Measurements from ENCODE around the gene NEGR1.
A peak's percentile ranks its signal among the peaks of the same experiment; 100 is the strongest.

Gene NEGR1

GRCh38 chr1:71853360-71853759 lies 429.0 kb downstream of the NEGR1 start:
- no peak overlapping the region for H3K4me3 ChIP-seq (replicated peaks; ENCODE audit: low read depth, low read length)
- no peak for DNase-seq (ENCODE audit: low read depth)
- TF ChIP-seq CTCF (IDR thresholded peaks at IDR 0.05; ENCODE audit: low read length, missing control alignments), result no peak

- no peak overlapping the region for H3K4me3 ChIP-seq (replicated peaks; ENCODE audit: low read depth, low read length)
- TF ChIP-seq CTCF (IDR thresholded peaks at IDR 0.05; ENCODE audit: low read length, missing control alignments), result no peak
- DNase-seq (ENCODE audit: low read depth), result peak; percentile 42
Measured at GRCh38 chr1:71850936-71851335, 431.4 kb downstream of the NEGR1 start.

GRCh38 chr1:71850515-71850914 lies 431.8 kb downstream of the NEGR1 start:
- no peak for DNase-seq (ENCODE audit: low read depth)
- no peak overlapping the region for H3K4me3 ChIP-seq (replicated peaks; ENCODE audit: low read depth, low read length)
- no peak for TF ChIP-seq CTCF (IDR thresholded peaks at IDR 0.05; ENCODE audit: low read length, missing control alignments)

GRCh38 chr1:71843012-71843411 lies 439.3 kb downstream of the NEGR1 start:
- H3K4me3 ChIP-seq (replicated peaks; ENCODE audit: low read depth, low read length), result no peak overlapping the region
- no peak for TF ChIP-seq CTCF (IDR thresholded peaks at IDR 0.05; ENCODE audit: low read length, missing control alignments)
- no peak for DNase-seq (ENCODE audit: low read depth)

GRCh38 chr1:71839876-71840275 lies 442.5 kb downstream of the NEGR1 start:
- no peak for DNase-seq (ENCODE audit: low read depth)
- H3K4me3 ChIP-seq (replicated peaks; ENCODE audit: low read depth, low read length), result no peak overlapping the region
- TF ChIP-seq CTCF (IDR thresholded peaks at IDR 0.05; ENCODE audit: low read length, missing control alignments), result no peak

- no peak for DNase-seq (ENCODE audit: low read depth)
- TF ChIP-seq CTCF (IDR thresholded peaks at IDR 0.05; ENCODE audit: low read length, missing control alignments), result no peak
- no peak overlapping the region for H3K4me3 ChIP-seq (replicated peaks; ENCODE audit: low read depth, low read length)
Measured at GRCh38 chr1:71836904-71837303, 445.4 kb downstream of the NEGR1 start.

- DNase-seq (ENCODE audit: low read depth), result no peak
- TF ChIP-seq CTCF (IDR thresholded peaks at IDR 0.05; ENCODE audit: low read length, missing control alignments), result no peak
- H3K4me3 ChIP-seq (replicated peaks; ENCODE audit: low read depth, low read length), result no peak overlapping the region
Measured at GRCh38 chr1:71835442-71835813, 446.9 kb downstream of the NEGR1 start.
